HepG2 (cell line): ENCODE data around the gene NUDT1.

Experiments
- CHD2 ChIP-seq: IDR thresholded peaks from 2 replicates; pipeline ENCODE4 v1.6.1; 2011; ENCODE audit warnings: low read depth, low read length, improper control_type of control experiment
- CTCF ChIP-seq: sonication (generic); formaldehyde crosslinking; IDR thresholded peaks from 2 replicates; pipeline ENCODE4 v1.5.0; 2020; ENCODE audit warnings: mild to moderate bottlenecking, missing genetic modification reagents, moderate library complexity
- FOXA1 ChIP-seq, 2 experiments: fragments of 450-650 bp in 1 of 2; sonication (generic) in 1 of 2; formaldehyde crosslinking in 1 of 2; IDR thresholded peaks; 2 replicates each; pipeline versions ENCODE4 v1.4.0 to v1.6.1; 2016 to 2020; ENCODE audit warnings: missing genetic modification reagents in 1 of 2
- MTA3 ChIP-seq: sonication (generic); formaldehyde crosslinking; IDR thresholded peaks from 2 replicates; pipeline ENCODE4 v1.4.0; 2020; ENCODE audit warnings: missing genetic modification reagents
- ZNF674 ChIP-seq: sonication (generic); formaldehyde crosslinking; IDR thresholded peaks from 2 replicates; pipeline ENCODE4 v1.5.0; 2020; ENCODE audit warnings: low read depth, mild to moderate bottlenecking, missing genetic modification reagents
- TF ChIP-seq, protein P1 (sequence below): sonication (generic); formaldehyde crosslinking; conservative IDR thresholded peaks from 2 replicates; pipeline ENCODE4 v1.4.0; 2020; ENCODE audit warnings: mild to moderate bottlenecking, missing genetic modification reagents, moderate library complexity

GRCh38 chr7:2209146-2209960, 32.7 kb upstream of the NUDT1 start:
- TF ChIP-seq FOXA1 (IDR thresholded peaks at IDR 0.05) (no peak), FOXA1 (CRISPR knock-in tag; IDR thresholded peaks at IDR 0.05) (no peak), MTA3 (no peak), CHD2 (no peak), CTCF (CRISPR knock-in tag) (peak; percentile 92), ZNF674 (CRISPR knock-in tag) (no peak)
- TF ChIP-seq, protein P1, sequence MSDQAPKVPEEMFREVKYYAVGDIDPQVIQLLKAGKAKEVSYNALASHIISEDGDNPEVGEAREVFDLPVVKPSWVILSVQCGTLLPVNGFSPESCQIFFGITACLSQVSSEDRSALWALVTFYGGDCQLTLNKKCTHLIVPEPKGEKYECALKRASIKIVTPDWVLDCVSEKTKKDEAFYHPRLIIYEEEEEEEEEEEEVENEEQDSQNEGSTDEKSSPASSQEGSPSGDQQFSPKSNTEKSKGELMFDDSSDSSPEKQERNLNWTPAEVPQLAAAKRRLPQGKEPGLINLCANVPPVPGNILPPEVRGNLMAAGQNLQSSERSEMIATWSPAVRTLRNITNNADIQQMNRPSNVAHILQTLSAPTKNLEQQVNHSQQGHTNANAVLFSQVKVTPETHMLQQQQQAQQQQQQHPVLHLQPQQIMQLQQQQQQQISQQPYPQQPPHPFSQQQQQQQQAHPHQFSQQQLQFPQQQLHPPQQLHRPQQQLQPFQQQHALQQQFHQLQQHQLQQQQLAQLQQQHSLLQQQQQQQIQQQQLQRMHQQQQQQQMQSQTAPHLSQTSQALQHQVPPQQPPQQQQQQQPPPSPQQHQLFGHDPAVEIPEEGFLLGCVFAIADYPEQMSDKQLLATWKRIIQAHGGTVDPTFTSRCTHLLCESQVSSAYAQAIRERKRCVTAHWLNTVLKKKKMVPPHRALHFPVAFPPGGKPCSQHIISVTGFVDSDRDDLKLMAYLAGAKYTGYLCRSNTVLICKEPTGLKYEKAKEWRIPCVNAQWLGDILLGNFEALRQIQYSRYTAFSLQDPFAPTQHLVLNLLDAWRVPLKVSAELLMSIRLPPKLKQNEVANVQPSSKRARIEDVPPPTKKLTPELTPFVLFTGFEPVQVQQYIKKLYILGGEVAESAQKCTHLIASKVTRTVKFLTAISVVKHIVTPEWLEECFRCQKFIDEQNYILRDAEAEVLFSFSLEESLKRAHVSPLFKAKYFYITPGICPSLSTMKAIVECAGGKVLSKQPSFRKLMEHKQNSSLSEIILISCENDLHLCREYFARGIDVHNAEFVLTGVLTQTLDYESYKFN, result no peak
